D721Med (cell line): ENCODE data around the gene CSTPP1.

ENCODE experiments used
- DNase-seq: peaks from one replicate; pipeline ENCODE4 v3.0.0; 2011; ENCODE audit warnings: low spot score; ENCODE audit not compliant: insufficient read length
- FAIRE-seq: peaks from 2 replicates; lab custom pipeline; 2011; peaks lifted over from hg19 to GRCh38; lab: Jason Lieb, UNC
- TF ChIP-seq, protein P1 (sequence below): IDR thresholded peaks from 2 replicates; pipeline ENCODE4 v1.5.1; 2012; ENCODE audit warnings: mild to moderate bottlenecking, control low read depth; ENCODE audit not compliant: insufficient read depth; ENCODE audit errors: missing control alignments

Gene CSTPP1

DNA sequence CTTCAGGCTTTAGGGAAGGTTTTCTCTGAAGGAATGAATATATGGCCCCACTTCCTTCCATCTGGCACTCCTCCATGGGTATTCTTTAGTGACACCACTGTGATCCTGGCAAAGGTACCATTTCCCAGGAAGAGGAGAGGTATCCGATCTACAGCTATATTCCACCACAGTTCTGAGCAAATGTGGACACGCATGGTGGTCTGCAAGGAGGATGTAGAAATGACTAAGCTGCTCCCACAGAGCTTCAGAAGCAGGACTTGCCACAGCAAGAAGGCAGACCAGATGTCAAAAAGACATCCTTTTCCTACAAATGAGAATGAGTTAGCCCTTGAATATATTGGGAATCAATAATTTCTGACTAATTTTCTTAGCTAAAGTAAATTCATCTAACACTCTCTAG lies 194.6 kb downstream of the CSTPP1 start:
- FAIRE-seq = no peak

DNA sequence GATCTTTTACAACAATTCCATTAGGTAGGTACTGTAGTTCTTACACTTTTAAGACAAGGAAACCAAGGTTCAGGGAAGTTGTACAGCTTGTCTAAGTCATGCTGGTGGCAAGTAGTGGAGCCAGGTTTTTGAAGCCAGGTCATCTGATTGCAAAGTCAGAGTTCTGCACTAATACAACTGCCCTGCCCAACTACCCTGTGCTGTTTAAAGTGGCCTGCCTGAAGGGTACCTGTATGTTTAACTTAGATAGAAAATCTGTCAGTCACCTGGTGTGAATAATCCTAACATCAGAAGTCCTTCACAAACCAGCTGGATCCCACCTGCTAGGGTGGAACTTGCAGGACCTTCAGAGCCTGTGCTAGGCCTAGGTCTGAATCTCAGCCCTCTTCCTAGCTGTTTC lies 195.9 kb downstream of the CSTPP1 start:
- FAIRE-seq (no peak), DNase-seq (no peak)
- TF ChIP-seq, protein P1, sequence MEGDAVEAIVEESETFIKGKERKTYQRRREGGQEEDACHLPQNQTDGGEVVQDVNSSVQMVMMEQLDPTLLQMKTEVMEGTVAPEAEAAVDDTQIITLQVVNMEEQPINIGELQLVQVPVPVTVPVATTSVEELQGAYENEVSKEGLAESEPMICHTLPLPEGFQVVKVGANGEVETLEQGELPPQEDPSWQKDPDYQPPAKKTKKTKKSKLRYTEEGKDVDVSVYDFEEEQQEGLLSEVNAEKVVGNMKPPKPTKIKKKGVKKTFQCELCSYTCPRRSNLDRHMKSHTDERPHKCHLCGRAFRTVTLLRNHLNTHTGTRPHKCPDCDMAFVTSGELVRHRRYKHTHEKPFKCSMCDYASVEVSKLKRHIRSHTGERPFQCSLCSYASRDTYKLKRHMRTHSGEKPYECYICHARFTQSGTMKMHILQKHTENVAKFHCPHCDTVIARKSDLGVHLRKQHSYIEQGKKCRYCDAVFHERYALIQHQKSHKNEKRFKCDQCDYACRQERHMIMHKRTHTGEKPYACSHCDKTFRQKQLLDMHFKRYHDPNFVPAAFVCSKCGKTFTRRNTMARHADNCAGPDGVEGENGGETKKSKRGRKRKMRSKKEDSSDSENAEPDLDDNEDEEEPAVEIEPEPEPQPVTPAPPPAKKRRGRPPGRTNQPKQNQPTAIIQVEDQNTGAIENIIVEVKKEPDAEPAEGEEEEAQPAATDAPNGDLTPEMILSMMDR = no peak

More for the DNA sequence above, 194.6 kb downstream of the CSTPP1 start:
- no peak for DNase-seq
- TF ChIP-seq, protein P1 = no peak

DNA sequence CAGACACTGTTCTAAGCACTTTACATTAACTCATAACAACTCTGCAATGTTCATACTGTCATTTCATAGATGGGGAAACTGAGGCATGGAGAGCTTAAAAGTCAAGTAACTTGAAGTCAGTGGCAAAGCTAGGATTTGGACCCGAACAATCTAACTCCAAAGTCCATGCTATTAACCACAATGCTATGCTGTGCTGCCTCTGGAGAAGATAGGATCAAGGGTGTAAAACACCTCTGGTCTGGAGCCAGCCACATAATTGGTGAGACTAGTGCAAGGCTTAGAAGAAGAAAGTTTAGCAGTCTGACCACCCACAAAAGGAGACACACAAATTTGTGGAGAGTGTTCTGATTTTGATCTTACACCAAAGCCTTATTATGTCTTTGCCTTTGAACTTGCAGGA lies 196.4 kb downstream of the CSTPP1 start:
- no peak for DNase-seq
- FAIRE-seq = no peak
- TF ChIP-seq, protein P1 = no peak

DNA sequence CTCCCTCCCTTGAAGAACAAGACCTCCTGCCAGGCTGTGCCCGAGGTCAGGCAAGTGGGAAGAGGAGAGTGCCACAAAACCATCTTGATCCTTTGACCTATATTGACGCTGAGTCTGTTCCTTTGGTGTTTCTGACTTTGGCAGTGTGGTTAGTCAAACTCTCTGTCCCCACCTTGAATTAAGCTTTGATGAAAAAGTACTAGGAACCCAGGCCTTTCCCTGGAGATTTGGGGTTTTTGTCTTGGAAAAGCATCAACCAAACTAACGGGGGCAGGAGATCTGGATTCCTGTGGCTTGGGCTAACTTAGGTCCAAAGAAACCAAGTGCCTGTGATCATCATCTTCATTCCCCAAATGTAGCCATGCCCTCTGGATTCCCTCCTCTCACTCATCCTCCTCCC lies 199.8 kb downstream of the CSTPP1 start:
- DNase-seq = no peak
- no peak for FAIRE-seq
- TF ChIP-seq, protein P1 = no peak

DNA sequence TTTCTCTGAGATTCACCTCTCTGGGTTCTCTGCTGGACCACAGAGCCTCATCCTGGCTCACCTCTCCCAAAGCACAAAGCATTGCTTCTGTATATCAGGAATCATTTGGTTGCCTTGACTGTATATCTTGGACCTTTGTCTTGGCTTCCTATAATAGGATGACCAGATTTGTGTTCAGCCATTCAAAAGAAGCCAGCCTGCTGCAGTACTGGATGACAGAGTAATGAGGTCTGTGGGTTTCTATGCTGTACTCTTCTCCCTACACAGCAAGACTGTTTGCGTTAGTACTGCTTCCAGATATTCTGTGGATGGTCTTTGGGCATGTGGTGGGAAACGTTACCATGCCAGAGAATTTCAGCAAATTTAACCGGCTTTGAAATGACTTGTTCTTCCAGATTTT lies 200.4 kb downstream of the CSTPP1 start:
- TF ChIP-seq, protein P1 = no peak
- FAIRE-seq (no peak), DNase-seq (no peak)

DNA sequence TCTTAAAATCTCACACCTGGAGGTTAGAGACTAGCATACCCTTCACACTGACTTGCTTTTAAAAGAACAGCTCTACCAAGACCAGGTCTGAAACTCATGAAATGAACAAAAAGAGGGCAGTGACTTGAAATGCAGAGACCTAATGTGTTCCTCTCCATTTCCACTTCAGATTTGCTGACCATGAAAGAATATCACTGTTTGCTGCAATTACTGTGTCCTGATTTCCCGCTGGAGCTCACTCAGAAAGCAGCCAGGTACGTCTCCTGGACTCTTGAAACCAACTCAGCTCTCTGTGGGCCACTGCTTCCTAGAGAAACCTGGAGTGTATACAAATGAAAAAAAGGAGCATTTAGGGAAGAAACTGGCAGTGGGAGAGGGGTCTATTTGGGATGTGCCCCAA lies 200.9 kb downstream of the CSTPP1 start:
- DNase-seq (no peak), FAIRE-seq (no peak)
- TF ChIP-seq, protein P1 = no peak

DNA sequence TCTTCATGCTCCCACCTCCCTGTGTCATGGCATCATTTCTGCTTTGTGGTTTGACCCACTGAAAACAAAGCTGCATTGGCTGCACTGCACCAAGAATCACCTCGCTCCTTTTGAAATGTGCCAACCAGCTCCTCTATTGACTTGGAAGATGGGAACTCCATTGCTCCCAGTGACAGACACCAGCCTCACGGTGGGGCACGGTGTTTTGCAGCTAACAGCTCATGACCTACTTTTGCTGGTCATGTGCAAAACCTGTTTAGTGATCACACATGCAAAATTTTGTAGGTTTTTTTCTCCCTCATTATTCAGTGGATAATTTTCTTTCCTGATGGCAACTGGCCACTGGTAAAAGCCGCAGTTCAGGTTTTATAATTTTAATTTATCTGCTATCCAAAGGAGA lies 203.3 kb downstream of the CSTPP1 start:
- FAIRE-seq = no peak
- no peak for DNase-seq

More for the DNA sequence above, 203.3 kb downstream of the CSTPP1 start:
- TF ChIP-seq, protein P1 = no peak
